DOHH2 (cell line): Measurements from ENCODE around the gene HSD17B11.
"Not testable (repeated sequence)": the region's sequence is repeated elsewhere in the genome, so short reads cannot be mapped to it uniquely, and the experiment has no call there.

Experiments used
- H3F3A ChIP-seq: fragments of 200-600 bp; sonication (generic), shearing (Covaris generic); 2 replicates; pipeline ENCODE4 v1.6.0; 2016; ENCODE audit warnings: antibody characterized with exemption, mild to moderate bottlenecking; ENCODE audit not compliant: control insufficient read depth, insufficient read depth
- H3K27ac ChIP-seq: fragments of 200-600 bp; sonication (generic); 2 replicates; pipeline ENCODE4 v1.5.1; 2014; ENCODE audit warnings: low read depth, mild to moderate bottlenecking, low read length, moderate library complexity
- H3K27me3 ChIP-seq: fragments of 200-600 bp; sonication (generic); 2 replicates; pipeline ENCODE4 v1.6.1; 2014; ENCODE audit warnings: mild to moderate bottlenecking, low read length, mixed read lengths; ENCODE audit not compliant: control insufficient read depth
- H3K36me3 ChIP-seq: fragments of 200-600 bp; sonication (generic); 2 replicates; pipeline ENCODE4 v1.6.1; 2014; ENCODE audit warnings: mild to moderate bottlenecking, low read length, moderate library complexity, mixed read lengths; ENCODE audit not compliant: control insufficient read depth
- H3K4me1 ChIP-seq: fragments of 200-600 bp; sonication (generic); 2 replicates; pipeline ENCODE4 v1.6.1; 2014; ENCODE audit warnings: mild to moderate bottlenecking, low read length, mixed read lengths; ENCODE audit not compliant: control insufficient read depth
- H3K4me2 ChIP-seq: fragments of 200-600 bp; sonication (generic); 2 replicates; pipeline ENCODE4 v1.6.0; 2014; ENCODE audit warnings: mild to moderate bottlenecking, low read length, moderate library complexity
- H3K4me3 ChIP-seq: fragments of 200-600 bp; sonication (generic); 2 replicates; pipeline ENCODE4 v1.5.1; 2014; ENCODE audit warnings: mild to moderate bottlenecking, low read length, mixed read lengths
- H3K79me2 ChIP-seq: fragments of 200-600 bp; sonication (generic); 2 replicates; pipeline ENCODE4 v1.6.1; 2014; ENCODE audit warnings: mild to moderate bottlenecking, low read length, mixed read lengths; ENCODE audit not compliant: control insufficient read depth
- H3K9me2 ChIP-seq: fragments of 200-600 bp; sonication (generic); replicated peaks from 2 replicates; pipeline ENCODE4 v1.6.1; 2014; ENCODE audit warnings: mild to moderate bottlenecking, low read length, mixed read lengths; ENCODE audit not compliant: control insufficient read depth
- H3K9me3 ChIP-seq: fragments of 200-600 bp; sonication (generic); 2 replicates; pipeline ENCODE4 v1.6.1; 2014; ENCODE audit warnings: antibody characterized with exemption, low read length, mixed read lengths; ENCODE audit not compliant: control insufficient read depth, insufficient read depth
- H4K20me1 ChIP-seq: fragments of 200-600 bp; sonication (generic); 2 replicates; pipeline ENCODE4 v1.6.0; 2014; ENCODE audit warnings: low read depth, mild to moderate bottlenecking, antibody characterized with exemption, low read length, moderate library complexity; ENCODE audit not compliant: control insufficient read depth, insufficient read depth
- EZH2phosphoT487 ChIP-seq: fragments of 200-600 bp; sonication (generic); IDR thresholded peaks from 2 replicates; pipeline ENCODE4 v1.6.1; 2017; ENCODE audit warnings: borderline replicate concordance, mild to moderate bottlenecking, antibody characterized with exemption, low read length, moderate library complexity, mixed read lengths
- TF ChIP-seq, protein P1 (sequence below): fragments of 200-600 bp; sonication (generic); IDR thresholded peaks from one replicate; pipeline ENCODE4 v1.5.1; 2014; ENCODE audit warnings: antibody characterized with exemption, mild to moderate bottlenecking, low read depth, low read length; ENCODE audit not compliant: poor library complexity, severe bottlenecking

HSD17B11 gene

DNA sequence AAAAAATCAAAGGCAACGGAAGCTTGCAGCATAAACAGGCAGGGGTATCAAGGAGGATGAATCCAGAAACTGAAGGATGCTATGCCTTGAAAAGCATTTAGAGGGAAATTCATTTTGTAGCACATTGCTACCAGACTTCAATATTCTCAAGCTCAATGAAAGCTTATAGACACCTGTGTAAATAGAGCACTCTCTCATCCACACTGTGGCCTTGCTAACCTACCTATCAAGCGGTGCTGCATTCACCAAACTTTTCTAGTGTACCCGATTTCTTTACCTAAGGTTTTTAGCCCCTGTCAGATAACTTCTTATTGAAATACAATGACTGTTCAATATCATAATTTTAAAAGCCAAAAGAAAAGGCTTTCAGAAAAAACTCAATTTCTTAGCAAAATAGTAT lies 48.1 kb downstream of the HSD17B11 start:
- H3K79me2 ChIP-seq: no peaks in the 10 kb centered on the region
- H3F3A ChIP-seq: no peaks in the 10 kb centered on the region
- no peaks in the 10 kb centered on the region for H3K27me3 ChIP-seq
- H3K36me3 ChIP-seq: no peaks in the 10 kb centered on the region
- H3K4me3 ChIP-seq: no peak overlapping the region
- H3K4me1 ChIP-seq: no peaks in the 10 kb centered on the region
- H3K9me2 ChIP-seq: no peaks in the 10 kb centered on the region
- no peak overlapping the region for H3K27ac ChIP-seq
- H3K4me2 ChIP-seq: no peak overlapping the region
- TF ChIP-seq EZH2phosphoT487: no peak
- TF ChIP-seq, protein P1, sequence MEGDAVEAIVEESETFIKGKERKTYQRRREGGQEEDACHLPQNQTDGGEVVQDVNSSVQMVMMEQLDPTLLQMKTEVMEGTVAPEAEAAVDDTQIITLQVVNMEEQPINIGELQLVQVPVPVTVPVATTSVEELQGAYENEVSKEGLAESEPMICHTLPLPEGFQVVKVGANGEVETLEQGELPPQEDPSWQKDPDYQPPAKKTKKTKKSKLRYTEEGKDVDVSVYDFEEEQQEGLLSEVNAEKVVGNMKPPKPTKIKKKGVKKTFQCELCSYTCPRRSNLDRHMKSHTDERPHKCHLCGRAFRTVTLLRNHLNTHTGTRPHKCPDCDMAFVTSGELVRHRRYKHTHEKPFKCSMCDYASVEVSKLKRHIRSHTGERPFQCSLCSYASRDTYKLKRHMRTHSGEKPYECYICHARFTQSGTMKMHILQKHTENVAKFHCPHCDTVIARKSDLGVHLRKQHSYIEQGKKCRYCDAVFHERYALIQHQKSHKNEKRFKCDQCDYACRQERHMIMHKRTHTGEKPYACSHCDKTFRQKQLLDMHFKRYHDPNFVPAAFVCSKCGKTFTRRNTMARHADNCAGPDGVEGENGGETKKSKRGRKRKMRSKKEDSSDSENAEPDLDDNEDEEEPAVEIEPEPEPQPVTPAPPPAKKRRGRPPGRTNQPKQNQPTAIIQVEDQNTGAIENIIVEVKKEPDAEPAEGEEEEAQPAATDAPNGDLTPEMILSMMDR: no peak
- H3K9me3 ChIP-seq: no peaks in the 10 kb centered on the region
- no peaks in the 10 kb centered on the region for H4K20me1 ChIP-seq

- not testable (repeated sequence) for H3K27me3 ChIP-seq, H3K27ac ChIP-seq, H4K20me1 ChIP-seq, H3K79me2 ChIP-seq, H3K9me3 ChIP-seq, H3K9me2 ChIP-seq, H3F3A ChIP-seq, H3K4me1 ChIP-seq, H3K4me3 ChIP-seq, H3K36me3 ChIP-seq, H3K4me2 ChIP-seq
These were observed 48.9 kb downstream of the HSD17B11 start for GRCh38 chr4:87341954-87342635.

DNA sequence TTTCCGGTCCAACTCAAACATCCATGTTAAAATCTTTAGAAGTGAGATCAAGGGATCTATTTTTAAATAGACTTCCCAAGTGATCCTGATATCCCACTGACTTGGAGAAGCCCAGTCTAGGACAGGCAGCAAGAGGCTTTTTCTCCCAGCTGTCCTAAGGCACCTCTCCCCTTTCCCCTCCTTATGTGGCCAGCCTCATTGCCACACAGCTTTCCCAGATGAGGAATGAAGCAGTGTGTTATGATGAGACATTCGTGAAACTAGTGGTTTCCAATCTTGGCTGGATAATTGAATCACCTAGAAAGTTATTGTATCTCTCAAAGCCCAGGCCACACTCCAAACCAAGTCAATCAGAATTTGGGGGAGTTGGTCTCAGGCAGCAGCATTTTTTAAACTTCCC lies 51.5 kb downstream of the HSD17B11 start:
- H3K9me3 ChIP-seq: no peaks in the 10 kb centered on the region
- TF ChIP-seq, protein P1: no peak
- no peak for TF ChIP-seq EZH2phosphoT487
- no peak overlapping the region for H3K27ac ChIP-seq
- H3K36me3 ChIP-seq: no peaks in the 10 kb centered on the region
- no peaks in the 10 kb centered on the region for H3K27me3 ChIP-seq
- no peaks in the 10 kb centered on the region for H3K9me2 ChIP-seq
- H3K79me2 ChIP-seq: no peaks in the 10 kb centered on the region
- no peaks in the 10 kb centered on the region for H3F3A ChIP-seq
- H4K20me1 ChIP-seq: no peaks in the 10 kb centered on the region
- H3K4me1 ChIP-seq: no peaks in the 10 kb centered on the region
- H3K4me2 ChIP-seq: no peak overlapping the region
- H3K4me3 ChIP-seq: no peak overlapping the region

GRCh38 chr4:87337361-87337760 lies 53.6 kb downstream of the HSD17B11 start:
- Histone ChIP-seq H3K27ac (no peak overlapping the region), H3F3A (no peaks in the 10 kb centered on the region), H3K4me1 (no peaks in the 10 kb centered on the region), H4K20me1 (no peaks in the 10 kb centered on the region), H3K9me2 (no peaks in the 10 kb centered on the region), H3K4me2 (no peak overlapping the region), H3K79me2 (no peaks in the 10 kb centered on the region), H3K36me3 (no peaks in the 10 kb centered on the region), H3K9me3 (peaks cover 9% of the 10 kb centered on the region; the same call in 1 of the 2 replicates), H3K27me3 (no peaks in the 10 kb centered on the region), H3K4me3 (no peak overlapping the region)
- no peak for TF ChIP-seq EZH2phosphoT487
- TF ChIP-seq, protein P1: no peak
